Measurements from ENCODE around the gene LRMDA. TPM values are rescaled to one million over a fixed set of nuclear protein-coding genes. Genes with fewer than 3 reads are reported as not detected.

Gene LRMDA
- total and polyA plus RNA-seq, 2 of the 8 experiments (the other 6 are each of a cell fraction or from before 2014, with no cell fraction given), result 0.86 to 2.8 TPM

- H3K9ac ChIP-seq (replicated peaks in 1 of 4; ENCODE audit: extremely low read depth in 1 of 4, low read depth in 3 of 4, low read length in 3 of 4), result no peak overlapping the region
- H3K79me2 ChIP-seq (ENCODE audit: control insufficient read depth in 1 of 2, insufficient read depth in 2 of 2, low read length in 2 of 2), result no peaks in the 10 kb centered on the region
- H3K14ac ChIP-seq (ENCODE audit: insufficient read length), result no peak overlapping the region
- H2AK5ac ChIP-seq (ENCODE audit: low read depth, low read length), result no peak overlapping the region
- H3K4me1 ChIP-seq (replicated peaks in 1 of 4; ENCODE audit: control insufficient read depth in 3 of 4, insufficient read depth in 4 of 4, low read length in 3 of 4), result no peaks in the 10 kb centered on the region
- H3K27me3 ChIP-seq (replicated peaks in 1 of 4; ENCODE audit: control insufficient read depth in 3 of 4, extremely low read depth in 1 of 4, insufficient read depth in 3 of 4, low read length in 3 of 4), result no peaks in the 10 kb centered on the region; a peak in 1 of 7 replicates
- H3K27ac ChIP-seq (ENCODE audit: low read depth, low read length), result no peak overlapping the region
- no peak overlapping the region for H3K4me3 ChIP-seq (ENCODE audit: extremely low read depth in 1 of 4, insufficient read depth in 2 of 4, low read depth in 3 of 4, low read length in 4 of 4)
- WGBS, 2 experiments (ENCODE audit: extremely low coverage in 1 of 2, insufficient coverage in 1 of 2, insufficient read length in 1 of 2, insufficient replicate concordance in 2 of 2, low coverage in 1 of 2, low lambda C conversion rate in 2 of 2, missing lambda C conversion rate in 1 of 2), result 54% methylated on average over 8 of the region's 8 CpGs; no CpG with 5 or more reads in 1 of the 2 experiments
- no peak overlapping the region for H2AFZ ChIP-seq (ENCODE audit: low read length)
- no peaks in the 10 kb centered on the region for H3K36me3 ChIP-seq (ENCODE audit: control insufficient read depth in 2 of 4, insufficient read depth in 4 of 4, low read length in 3 of 4)
- no peak overlapping the region for H3K18ac ChIP-seq (ENCODE audit: extremely low read depth, low read length)
- no peak for DNase-seq (ENCODE audit: low read depth in 1 of 2, low spot score in 2 of 2)
- no peaks in the 10 kb centered on the region for H3K9me3 ChIP-seq (ENCODE audit: insufficient read depth in 2 of 2, low read depth in 1 of 2, low read length in 1 of 2)
- H2BK12ac ChIP-seq (ENCODE audit: low read depth, low read length), result no peak overlapping the region
- no peak overlapping the region for H4K8ac ChIP-seq (ENCODE audit: extremely low read depth, insufficient read depth, low read length)
- H4K5ac ChIP-seq (ENCODE audit: insufficient read length, low read depth, low read length), result no peak overlapping the region
- no peaks in the 10 kb centered on the region for H3K79me1 ChIP-seq (ENCODE audit: low read depth, low read length)
- ChIA-PET POLR2A (ENCODE audit: partially characterized antibody) (no interaction called here), CTCF (ENCODE audit: partially characterized antibody) (interaction anchor here (1.4 kb wide), 1 partner anchor 42 kb away, joined by 3 read pairs; no protein-coding TSS in a partner anchor)
- H3K4me2 ChIP-seq (ENCODE audit: insufficient read depth in 1 of 2, low read depth in 2 of 2, low read length in 2 of 2), result no peak overlapping the region
- H4K20me1 ChIP-seq (replicated peaks in 1 of 2; ENCODE audit: control insufficient read depth in 1 of 2, insufficient read depth in 2 of 2, low read length in 2 of 2), result no peaks in the 10 kb centered on the region
- no peak for TF ChIP-seq CBX8 (IDR thresholded peaks at IDR 0.05; ENCODE audit: borderline replicate concordance, low read depth, low read length)
- no peak for TF ChIP-seq ATF3 (IDR thresholded peaks at IDR 0.05; ENCODE audit: insufficient read depth, low read depth, low read length)
- no peak for TF ChIP-seq SIN3A (conservative IDR thresholded peaks at IDR 0.05 in 1 of 2, IDR thresholded peaks at IDR 0.05 in 1 of 2; ENCODE audit: low read depth in 1 of 2, low read length in 2 of 2)
- no peak for TF ChIP-seq CBX5 (IDR thresholded peaks at IDR 0.05; ENCODE audit: low read depth, low read length)
- TF ChIP-seq MAFK (IDR thresholded peaks at IDR 0.05; ENCODE audit: low read depth, low read length), result no peak
- H3K23ac ChIP-seq (ENCODE audit: insufficient read length), result no peak overlapping the region
- no peak overlapping the region for H2BK120ac ChIP-seq (replicated peaks; ENCODE audit: low read depth, low read length)
- no peak overlapping the region for H2BK20ac ChIP-seq (ENCODE audit: low read length)
- no peak overlapping the region for H3K4ac ChIP-seq (replicated peaks; ENCODE audit: insufficient read length, low read depth, low read length)
- H3K23me2 ChIP-seq (ENCODE audit: low read depth, low read length), result no peaks in the 10 kb centered on the region; the same call in 1 of the 2 replicates
- no peak overlapping the region for H2BK15ac ChIP-seq (ENCODE audit: low read length)
- H3K56ac ChIP-seq (replicated peaks; ENCODE audit: insufficient read length, low read depth, low read length), result no peak overlapping the region
- H2BK5ac ChIP-seq (ENCODE audit: low read depth, low read length), result no peak overlapping the region
- peak; percentile 19 for FAIRE-seq
- H4K91ac ChIP-seq (replicated peaks; ENCODE audit: insufficient read length, low read length), result no peak overlapping the region
Measured at GRCh38 chr10:75512203-75512933, 80.9 kb downstream of the LRMDA start.
